Neural cell (in vitro differentiated cells): ENCODE data around the gene CACNG6. TPM values are rescaled to one million over a fixed set of nuclear protein-coding genes. Genes with fewer than 3 reads are reported as not detected.

ENCODE experiments used
- H2AFZ ChIP-seq: fragments of 200-600, 300-800 bp; sonication (generic), shearing (Covaris generic); 2 replicates; pipeline ENCODE4 v1.6.0; 2014; ENCODE audit warnings: low read depth, mild to moderate bottlenecking, antibody characterized with exemption, low read length, moderate library complexity
- H3F3A ChIP-seq: fragments of 200-600 bp; shearing (Covaris generic); 2 replicates; pipeline ENCODE4 v1.6.1; 2016; ENCODE audit warnings: mild to moderate bottlenecking, moderate library complexity, mixed read lengths, antibody characterized with exemption, low read length; ENCODE audit not compliant: insufficient read depth, poor library complexity, severe bottlenecking
- H3K27ac ChIP-seq: fragments of 200-600, 300-800 bp; sonication (generic), shearing (Covaris generic); 2 replicates; pipeline ENCODE4 v1.5.1; 2014; ENCODE audit warnings: mild to moderate bottlenecking, low read length, moderate library complexity
- H3K27me3 ChIP-seq: fragments of 300-800, 200-600 bp; sonication (generic), shearing (Covaris generic); 2 replicates; pipeline ENCODE4 v1.6.0; 2014; ENCODE audit warnings: mild to moderate bottlenecking, low read depth, low read length, moderate library complexity; ENCODE audit not compliant: insufficient read depth
- H3K36me3 ChIP-seq: fragments of 300-800, 200-600 bp; sonication (generic), shearing (Covaris generic); 2 replicates; pipeline ENCODE4 v1.5.1; 2014; ENCODE audit warnings: mild to moderate bottlenecking, antibody characterized with exemption, low read length, moderate library complexity; ENCODE audit not compliant: insufficient read depth
- H3K4me2 ChIP-seq: fragments of 300-800, 200-600 bp; sonication (generic), shearing (Covaris generic); 2 replicates; pipeline ENCODE4 v1.6.0; 2014; ENCODE audit warnings: mild to moderate bottlenecking, low read length
- H3K4me3 ChIP-seq: fragments of 300-800, 200-600 bp; sonication (generic), shearing (Covaris generic); 2 replicates; pipeline ENCODE4 v1.5.1; 2014; ENCODE audit warnings: mild to moderate bottlenecking, low read length, moderate library complexity
- H3K79me2 ChIP-seq: fragments of 200-600 bp; shearing (Covaris generic); replicated peaks from 2 replicates; pipeline ENCODE4 v1.6.0; 2014; ENCODE audit warnings: mild to moderate bottlenecking, low read length, moderate library complexity; ENCODE audit not compliant: insufficient read depth
- H3K9ac ChIP-seq: fragments of 300-800, 200-600 bp; sonication (generic), shearing (Covaris generic); 2 replicates; pipeline ENCODE4 v1.6.1; 2016; ENCODE audit warnings: mild to moderate bottlenecking, low read length, mixed read lengths
- H3K9me2 ChIP-seq: fragments of 200-600 bp; shearing (Covaris generic); 2 replicates; pipeline ENCODE4 v1.6.1; 2016; ENCODE audit warnings: mild to moderate bottlenecking, low read length, mixed read lengths; ENCODE audit not compliant: insufficient read depth
- H3K9me3 ChIP-seq: fragments of 200-600, 300-800 bp; sonication (generic), shearing (Covaris generic); 2 replicates; pipeline ENCODE4 v1.6.1; 2016; ENCODE audit warnings: mild to moderate bottlenecking, mixed run types, low read length, moderate library complexity, mixed read lengths
- H4K20me1 ChIP-seq: fragments of 200-600 bp; shearing (Covaris generic); 2 replicates; pipeline ENCODE4 v1.6.1; 2016; ENCODE audit warnings: mild to moderate bottlenecking, mixed run types; ENCODE audit not compliant: insufficient read depth
- EP300 ChIP-seq: fragments of 450-650 bp; conservative IDR thresholded peaks from 2 replicates; pipeline ENCODE4 v1.6.1; 2014; ENCODE audit warnings: antibody characterized with exemption, mild to moderate bottlenecking, moderate library complexity; ENCODE audit not compliant: poor library complexity, severe bottlenecking
- EZH2 ChIP-seq: fragments of 200-600, 300-800 bp; shearing (Covaris generic), sonication (generic); IDR thresholded peaks from 2 replicates; pipeline ENCODE4 v1.6.1; 2014; ENCODE audit warnings: antibody characterized with exemption, low read length, borderline replicate concordance, mild to moderate bottlenecking; ENCODE audit not compliant: insufficient read depth, poor library complexity, severe bottlenecking
- MXI1 ChIP-seq: fragments of 450-650 bp; conservative IDR thresholded peaks from 2 replicates; pipeline ENCODE4 v1.6.1; 2014; ENCODE audit warnings: antibody characterized with exemption, mild to moderate bottlenecking; ENCODE audit not compliant: poor library complexity, severe bottlenecking
- POLR2AphosphoS5 ChIP-seq: IDR thresholded peaks from 2 replicates; pipeline ENCODE4 v1.6.1; 2012
- RAD21 ChIP-seq: fragments of 450-650 bp; conservative IDR thresholded peaks from 2 replicates; pipeline ENCODE4 v1.6.1; 2014; ENCODE audit warnings: antibody characterized with exemption, mild to moderate bottlenecking, moderate library complexity
- REST ChIP-seq: IDR thresholded peaks from 2 replicates; pipeline ENCODE4 v1.6.1; 2012; ENCODE audit warnings: borderline replicate concordance
- SMC3 ChIP-seq: fragments of 450-650 bp; conservative IDR thresholded peaks from 2 replicates; pipeline ENCODE4 v1.6.1; 2014; ENCODE audit warnings: antibody characterized with exemption, mild to moderate bottlenecking, moderate library complexity; ENCODE audit not compliant: poor library complexity
- TAF1 ChIP-seq: IDR thresholded peaks from 2 replicates; pipeline ENCODE4 v1.6.1; 2012; ENCODE audit warnings: low read depth
- polyA plus RNA-seq: library from polyadenylated mRNA; depleted of rRNA; stranded (reverse); fragments of >200 nt; gene quantifications from 2 replicates; pipeline ENCODE4 v1.2.3, GENCODE V29; 2014

CACNG6 gene
- polyA plus RNA-seq, 1 donor from 2014 or later: 0.28 TPM

GRCh38 chr19:53958168-53958571 is 33.3 kb upstream of the CACNG6 start:
- no peak for TF ChIP-seq EP300
- no peak for TF ChIP-seq TAF1
- H3K4me3 ChIP-seq: peak overlapping the region; percentile 73
- H3K9ac ChIP-seq: peak overlapping the region; percentile 82
- H3K4me2 ChIP-seq: peak overlapping the region; percentile 60
- H3K79me2 ChIP-seq: peaks cover 7% of the 10 kb centered on the region
- H3K9me2 ChIP-seq: no peaks in the 10 kb centered on the region
- H3K27ac ChIP-seq: peak overlapping the region; percentile 88
- no peaks in the 10 kb centered on the region for H4K20me1 ChIP-seq
- no peaks in the 10 kb centered on the region for H3K36me3 ChIP-seq
- no peaks in the 10 kb centered on the region for H3F3A ChIP-seq
- no peak overlapping the region for H2AFZ ChIP-seq
- no peaks in the 10 kb centered on the region for H3K27me3 ChIP-seq
- H3K9me3 ChIP-seq: no peaks in the 10 kb centered on the region

DNA sequence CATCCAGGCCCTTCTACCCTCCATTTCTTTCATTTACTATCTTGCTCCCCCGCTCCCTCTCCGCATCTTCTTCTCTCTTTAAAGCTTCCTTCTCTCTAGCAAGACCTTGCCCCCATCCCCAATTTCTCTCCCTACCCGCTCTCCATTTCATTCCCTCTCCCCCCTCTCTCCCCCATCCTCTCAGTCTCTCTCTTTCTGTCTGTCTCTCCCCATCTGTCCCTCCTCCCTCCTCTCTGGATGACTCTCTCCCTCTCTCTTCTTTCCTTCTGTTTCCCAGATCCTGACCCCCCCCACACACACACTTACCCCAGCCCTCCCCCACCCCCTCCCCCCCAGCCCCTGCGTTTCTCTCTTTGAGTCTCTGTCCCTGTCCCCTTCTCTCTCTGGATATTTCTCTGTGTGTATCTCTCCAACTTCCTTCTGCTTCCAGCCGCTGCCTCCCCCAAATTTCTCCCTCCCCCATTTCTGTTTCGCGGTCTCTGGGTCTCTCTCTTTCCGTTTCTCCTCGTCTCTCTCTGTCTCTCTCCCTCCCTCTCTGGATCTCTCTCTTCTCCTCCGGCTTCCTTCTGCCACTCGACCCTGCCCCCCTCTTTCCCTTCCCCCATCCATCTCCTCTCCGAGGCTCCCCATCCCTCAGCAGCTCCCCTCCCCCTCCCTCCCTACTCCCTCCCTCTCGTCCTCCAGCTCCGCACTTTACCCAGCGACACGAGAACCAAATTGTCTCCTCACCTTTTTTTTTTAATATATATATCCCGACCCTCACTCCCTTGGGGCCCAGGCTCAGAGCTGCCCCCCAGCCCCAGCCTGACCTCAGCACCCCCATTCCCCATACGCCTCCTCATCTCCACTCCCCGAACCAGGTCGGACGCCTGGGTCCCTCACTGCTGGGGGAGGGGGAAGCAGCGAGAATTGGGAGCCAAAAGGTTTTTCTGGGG is 32.3 kb upstream of the CACNG6 start:
- Histone ChIP-seq H3K36me3 (no peaks in the 10 kb centered on the region), H3K9ac (peak overlapping the region; percentile 82), H3K9me2 (no peaks in the 10 kb centered on the region), H4K20me1 (no peaks in the 10 kb centered on the region), H3K4me3 (peak overlapping the region; percentile 73), H3K4me2 (peak overlapping the region; percentile 95), H2AFZ (peak overlapping the region; percentile 40), H3K79me2 (peaks cover 7% of the 10 kb centered on the region), H3K27me3 (no peaks in the 10 kb centered on the region), H3K27ac (peak overlapping the region; percentile 88), H3K9me3 (no peaks in the 10 kb centered on the region), H3F3A (no peaks in the 10 kb centered on the region)
- TF ChIP-seq REST (peak; percentile 16), RAD21 (no peak), POLR2AphosphoS5 (peak; percentile 57), EZH2 (no peak)

GRCh38 chr19:53960187-53960586 is 31.2 kb upstream of the CACNG6 start:
- peak overlapping the region; percentile 73 for H3K4me3 ChIP-seq
- H3K79me2 ChIP-seq: peaks cover 7% of the 10 kb centered on the region
- H3K27me3 ChIP-seq: no peaks in the 10 kb centered on the region
- TF ChIP-seq EP300 (no peak), MXI1 (peak; percentile 19), SMC3 (no peak)
- H2AFZ ChIP-seq: peak overlapping the region; percentile 14
- H4K20me1 ChIP-seq: no peaks in the 10 kb centered on the region
- no peak overlapping the region for H3K27ac ChIP-seq
- peak overlapping the region; percentile 95 for H3K4me2 ChIP-seq
- H3K9me3 ChIP-seq: no peaks in the 10 kb centered on the region
- no peaks in the 10 kb centered on the region for H3F3A ChIP-seq
- peaks cover under 1% of the 10 kb centered on the region for H3K36me3 ChIP-seq
- no peaks in the 10 kb centered on the region for H3K9me2 ChIP-seq
- peak overlapping the region; percentile 82 for H3K9ac ChIP-seq
